Natural killer cell (primary cell): Measurements from ENCODE around the gene TAF11L9. TPM values are rescaled to one million over a fixed set of nuclear protein-coding genes. Genes with fewer than 3 reads are reported as not detected.
"Not testable (repeated sequence)": the region's sequence is repeated elsewhere in the genome, so short reads cannot be mapped to it uniquely, and the experiment has no call there.

ENCODE experiments used
- ATAC-seq, 3 donors: fragments of 150-1000 bp in 2 of 3; fragments of 200-7000 bp in 1 of 3; cut with Tn5 transposase; 1 replicate in 1 of 3; 2 replicates in 2 of 3; pipeline ENCODE4 v1.10.0; 2021; ENCODE audit warnings: mild to moderate bottlenecking in 2 of 3, moderate library complexity in 2 of 3
- DNase-seq, 2 donors: peaks; one replicate each; pipeline versions ENCODE4 v3.0.0 to v3.0.0-alpha.2; 2013 to 2021; ENCODE audit warnings: mixed read lengths in 1 of 2
- H3K27ac ChIP-seq: one replicate; pipeline ENCODE4 v1.5.1; 2013; ENCODE audit warnings: mild to moderate bottlenecking, low read length
- H3K27me3 ChIP-seq: one replicate; pipeline ENCODE4 v1.6.1; 2013; ENCODE audit warnings: low read length; ENCODE audit not compliant: control insufficient read depth, insufficient read depth
- H3K36me3 ChIP-seq: one replicate; pipeline ENCODE4 v1.6.1; 2013; ENCODE audit warnings: low read length; ENCODE audit not compliant: control insufficient read depth, insufficient read depth
- H3K4me1 ChIP-seq: one replicate; pipeline ENCODE4 v1.6.1; 2013; ENCODE audit warnings: low read length; ENCODE audit not compliant: control insufficient read depth, insufficient read depth
- H3K4me3 ChIP-seq: one replicate; pipeline ENCODE4 v1.5.1; 2013; ENCODE audit warnings: low read length
- H3K9me3 ChIP-seq: one replicate; pipeline ENCODE4 v1.6.1; 2013; ENCODE audit warnings: low read length; ENCODE audit not compliant: control insufficient read depth, insufficient read depth
- H3K27ac Mint-ChIP-seq, 2 donors: one replicate each; pipeline ENCODE4 v1.8.0; 2022; ENCODE audit warnings: mild to moderate bottlenecking in 2 of 2, mixed read lengths in 2 of 2, moderate library complexity in 1 of 2
- H3K27me3 Mint-ChIP-seq, 2 donors: one replicate each; pipeline ENCODE4 v1.8.0; 2022; ENCODE audit warnings: low read depth in 2 of 2, mixed read lengths in 2 of 2
- H3K36me3 Mint-ChIP-seq: one replicate; pipeline ENCODE4 v1.8.0; 2022; ENCODE audit warnings: mixed read lengths
- H3K4me1 Mint-ChIP-seq, 2 donors: one replicate each; pipeline ENCODE4 v1.8.0; 2022; ENCODE audit warnings: mixed read lengths in 2 of 2
- H3K4me3 Mint-ChIP-seq: one replicate; pipeline ENCODE4 v1.8.0; 2022; ENCODE audit warnings: mild to moderate bottlenecking, moderate library complexity, mixed read lengths
- H3K9me3 Mint-ChIP-seq, 2 donors: one replicate each; pipeline ENCODE4 v1.8.0; 2022; ENCODE audit warnings: mixed read lengths in 2 of 2
- CTCF ChIP-seq: fragments of 200-600 bp; IDR thresholded peaks from one replicate; pipeline ENCODE4 v1.8.0; 2022; ENCODE audit warnings: antibody characterized with exemption
- WGBS: methylation state at CpG from one replicate; pipeline ENCODE4 v1.1.7; 2013; ENCODE audit warnings: missing lambda C conversion rate; ENCODE audit not compliant: insufficient coverage; 5-methylcytosine and 5-hydroxymethylcytosine counted together
- intact Hi-C: fragments of 100-400 bp; cut with micrococcal nuclease; formaldehyde crosslinking; loops from one replicate; pipeline ENCODE4 v1.14.2; 2022
- total RNA-seq, 4 donors: library from RNA; stranded (reverse); fragments of 120-200 nt in 1 of 4; gene quantifications; one replicate each; pipeline versions ENCODE4 v1.2.3 to v1.2.4, GENCODE V29; 2013 to 2022

The TAF11L9 gene
- total RNA-seq, 3 donors from 2014 or later (not counting 1 experiment from before 2014, with no cell fraction given): not detected

GRCh38 chr5:17604951-17605350 is 10.8 kb upstream of the TAF11L9 start:
- peaks cover 5 to 12% of the 10 kb centered on the region in 2 donors for H3K9me3 Mint-ChIP-seq
- H3K4me1 ChIP-seq: no peaks in the 10 kb centered on the region
- TF ChIP-seq CTCF: no peak
- H3K27me3 Mint-ChIP-seq: no peaks in the 10 kb centered on the region
- ATAC-seq: no peak
- no peak overlapping the region for H3K4me3 ChIP-seq
- WGBS: 91% methylated on average over 9 of the region's 14 CpGs
- no peak overlapping the region for H3K27ac ChIP-seq
- H3K36me3 Mint-ChIP-seq: peaks cover 6% of the 10 kb centered on the region
- intact Hi-C loops: no loop called here
- no peak overlapping the region for H3K4me3 Mint-ChIP-seq
- no peak for DNase-seq
- no peaks in the 10 kb centered on the region for H3K9me3 ChIP-seq
- H3K36me3 ChIP-seq: no peaks in the 10 kb centered on the region
- H3K4me1 Mint-ChIP-seq: no peaks in the 10 kb centered on the region
- no peaks in the 10 kb centered on the region for H3K27me3 ChIP-seq
- no peak overlapping the region for H3K27ac Mint-ChIP-seq

GRCh38 chr5:17603880-17604279 is 9.7 kb upstream of the TAF11L9 start, which contains the start of gene TAF11L11:
Gene TAF11L11 (plus strand): TSS chr5:17604183.
- H3K4me1 ChIP-seq, H3K4me3 Mint-ChIP-seq, H3K27ac ChIP-seq, H3K9me3 ChIP-seq, DNase-seq, H3K36me3 ChIP-seq, H3K27me3 ChIP-seq, ATAC-seq, H3K36me3 Mint-ChIP-seq, H3K4me1 Mint-ChIP-seq, H3K4me3 ChIP-seq, H3K27me3 Mint-ChIP-seq, H3K27ac Mint-ChIP-seq, intact Hi-C loops: not testable (repeated sequence)
- H3K9me3 Mint-ChIP-seq: peaks cover 5 to 18% of the 10 kb centered on the region in 2 donors
- WGBS: 81% methylated on average over 5 of the region's 6 CpGs

GRCh38 chr5:17597728-17598127 is 3.5 kb upstream of the TAF11L9 start, which contains the start of gene TAF11L10:
Gene TAF11L10 (minus strand): TSS chr5:17597828.
- H3K36me3 ChIP-seq, H3K27me3 ChIP-seq, H3K4me1 ChIP-seq, H3K4me1 Mint-ChIP-seq, H3K27ac ChIP-seq, H3K4me3 Mint-ChIP-seq, intact Hi-C loops, H3K27me3 Mint-ChIP-seq, H3K9me3 Mint-ChIP-seq, DNase-seq, ATAC-seq, H3K9me3 ChIP-seq, H3K4me3 ChIP-seq, H3K36me3 Mint-ChIP-seq, H3K27ac Mint-ChIP-seq: not testable (repeated sequence)
- WGBS: no CpG with 5 or more reads among the region's 15 CpGs

GRCh38 chr5:17590860-17591259 is 3.3 kb downstream of the TAF11L9 start, which contains the start of gene TAF11L8:
Gene TAF11L8 (minus strand): TSS chr5:17590960.
- WGBS: no CpG with 5 or more reads among the region's 16 CpGs
- H3K4me1 Mint-ChIP-seq, DNase-seq, H3K27ac ChIP-seq, H3K36me3 Mint-ChIP-seq, H3K36me3 ChIP-seq, intact Hi-C loops, H3K27ac Mint-ChIP-seq, ATAC-seq, H3K27me3 ChIP-seq, H3K27me3 Mint-ChIP-seq, H3K4me3 ChIP-seq, H3K9me3 ChIP-seq, H3K4me3 Mint-ChIP-seq, H3K9me3 Mint-ChIP-seq, H3K4me1 ChIP-seq: not testable (repeated sequence)

- H3K36me3 Mint-ChIP-seq: not testable (repeated sequence)
- no CpG with 5 or more reads among the region's 16 CpGs for WGBS
These were observed 8.5 kb downstream of the TAF11L9 start, which contains the start of gene TAF11L7 for GRCh38 chr5:17585658-17586057. Gene TAF11L7 (minus strand): TSS chr5:17585758.

More at GRCh38 chr5:17585658-17586057, 8.5 kb downstream of the TAF11L9 start, which contains the start of gene TAF11L7:
- intact Hi-C loops, H3K4me3 Mint-ChIP-seq, H3K9me3 ChIP-seq, DNase-seq, H3K27ac ChIP-seq, H3K36me3 ChIP-seq, H3K27me3 Mint-ChIP-seq, H3K4me1 ChIP-seq, H3K4me1 Mint-ChIP-seq, H3K4me3 ChIP-seq, H3K27ac Mint-ChIP-seq, ATAC-seq, H3K27me3 ChIP-seq, H3K9me3 Mint-ChIP-seq: not testable (repeated sequence)

Other genes starting within 250 kb of the TAF11L9 start
- not detected for gene TAF11L2, start 96.2 kb downstream of the TAF11L9 start, total RNA-seq
- not detected for gene TAF11L3, start 76.0 kb downstream of the TAF11L9 start, total RNA-seq
- gene TAF11L4, start 72.6 kb downstream of the TAF11L9 start, total RNA-seq: not detected
- not detected for gene TAF11L5, start 69.2 kb downstream of the TAF11L9 start, total RNA-seq
- not detected for gene TAF11L6, start 65.7 kb downstream of the TAF11L9 start, total RNA-seq
- gene TAF11L7, start 8.6 kb downstream of the TAF11L9 start, total RNA-seq: not detected
- gene TAF11L8, start 3.4 kb downstream of the TAF11L9 start, total RNA-seq: not detected
- not detected for gene TAF11L10, start 3.4 kb upstream of the TAF11L9 start, total RNA-seq
- gene TAF11L11, start 9.8 kb upstream of the TAF11L9 start, total RNA-seq: not detected
- gene TAF11L12, start 16.0 kb upstream of the TAF11L9 start, total RNA-seq: not detected
- not detected for gene TAF11L13, start 37.7 kb upstream of the TAF11L9 start, total RNA-seq
- not detected for gene TAF11L14, start 40.1 kb upstream of the TAF11L9 start, total RNA-seq